ENCODE measurements around the gene TGFBR3L.
A peak's percentile ranks its signal among the peaks of the same experiment; 100 is the strongest.

The TGFBR3L gene

GRCh38 chr19:7914598-7915045, at the start of gene TGFBR3L:
Gene TGFBR3L (plus strand): TSS chr19:7914830.
- no peak for DNase-seq (ENCODE audit: low read depth)
- H3K4me3 ChIP-seq (ENCODE audit: control insufficient read depth, low read depth, low read length): no peak within 1 kb of the TSS
- TF ChIP-seq CTCF (conservative IDR thresholded peaks at IDR 0.05; ENCODE audit: control insufficient read depth, insufficient read depth, low read depth, low read length): no peak

GRCh38 chr19:7865262-7865911, 49.2 kb upstream of the TGFBR3L start:
- no peak for DNase-seq (ENCODE audit: low read depth)
- no peak overlapping the region for H3K4me3 ChIP-seq (ENCODE audit: control insufficient read depth, low read depth, low read length)
- no peak for TF ChIP-seq CTCF (conservative IDR thresholded peaks at IDR 0.05; ENCODE audit: control insufficient read depth, insufficient read depth, low read depth, low read length)

GRCh38 chr19:7866399-7867091, 48.1 kb upstream of the TGFBR3L start:
- no peak for TF ChIP-seq CTCF (conservative IDR thresholded peaks at IDR 0.05; ENCODE audit: control insufficient read depth, insufficient read depth, low read depth, low read length)
- H3K4me3 ChIP-seq (ENCODE audit: control insufficient read depth, low read depth, low read length): no peak overlapping the region
- no peak for DNase-seq (ENCODE audit: low read depth)

- no peak for DNase-seq (ENCODE audit: low read depth)
- H3K4me3 ChIP-seq (ENCODE audit: control insufficient read depth, low read depth, low read length): no peak overlapping the region
- TF ChIP-seq CTCF (conservative IDR thresholded peaks at IDR 0.05; ENCODE audit: control insufficient read depth, insufficient read depth, low read depth, low read length): no peak
Observed at GRCh38 chr19:7867092-7867844, 47.4 kb upstream of the TGFBR3L start.

GRCh38 chr19:7868326-7868670, 46.3 kb upstream of the TGFBR3L start:
- H3K4me3 ChIP-seq (ENCODE audit: control insufficient read depth, low read depth, low read length): no peak overlapping the region
- TF ChIP-seq CTCF (conservative IDR thresholded peaks at IDR 0.05; ENCODE audit: control insufficient read depth, insufficient read depth, low read depth, low read length): no peak
- DNase-seq (ENCODE audit: low read depth): peak; percentile 15

GRCh38 chr19:7868671-7869452, 45.8 kb upstream of the TGFBR3L start:
- peak; percentile 58 for DNase-seq (ENCODE audit: low read depth)
- no peak overlapping the region for H3K4me3 ChIP-seq (ENCODE audit: control insufficient read depth, low read depth, low read length)
- no peak for TF ChIP-seq CTCF (conservative IDR thresholded peaks at IDR 0.05; ENCODE audit: control insufficient read depth, insufficient read depth, low read depth, low read length)
